Memory B cell (primary cell): ENCODE measurements around the gene PPM1A.

ENCODE experiments used
- ATAC-seq: fragments of 150-1000 bp; cut with Tn5 transposase; 2 replicates; pipeline ENCODE4 v1.10.0; 2021; ENCODE audit warnings: low read depth, mild to moderate bottlenecking, moderate library complexity
- DNase-seq, 2 donors: peaks; one replicate each; pipeline ENCODE4 v3.0.0; 2022; ENCODE audit warnings: low spot score in 2 of 2
- H3K27ac Mint-ChIP-seq: one replicate; pipeline ENCODE4 v1.8.0; 2022; ENCODE audit warnings: mild to moderate bottlenecking, moderate library complexity, mixed read lengths
- H3K27me3 Mint-ChIP-seq: one replicate; pipeline ENCODE4 v1.8.0; 2022; ENCODE audit warnings: mixed read lengths
- H3K36me3 Mint-ChIP-seq: one replicate; pipeline ENCODE4 v1.8.0; 2022; ENCODE audit warnings: mild to moderate bottlenecking, mixed read lengths
- H3K4me1 Mint-ChIP-seq: one replicate; pipeline ENCODE4 v1.8.0; 2022; ENCODE audit warnings: mixed read lengths
- H3K4me3 Mint-ChIP-seq: one replicate; pipeline ENCODE4 v1.8.0; 2022; ENCODE audit warnings: mild to moderate bottlenecking, moderate library complexity, mixed read lengths
- H3K9me3 Mint-ChIP-seq: one replicate; pipeline ENCODE4 v1.8.0; 2022; ENCODE audit warnings: mixed read lengths

The PPM1A gene

GRCh38 chr14:60248697-60249318 is at the start of gene PPM1A:
Gene PPM1A (plus strand): TSS chr14:60249221. CDS start chr14:60282704, 33,483 bp downstream.
- H3K27me3 Mint-ChIP-seq: no peaks in the 10 kb centered on the region
- DNase-seq (peak; percentile 85 to 94), ATAC-seq (peak; percentile 74)
- peaks cover 18% of the 10 kb centered on the region for H3K4me1 Mint-ChIP-seq
- H3K27ac Mint-ChIP-seq: peak within 1 kb of the TSS; percentile 99
- H3K4me3 Mint-ChIP-seq: peak within 1 kb of the TSS; percentile 95
- no peaks in the 10 kb centered on the region for H3K36me3 Mint-ChIP-seq
- H3K9me3 Mint-ChIP-seq: no peaks in the 10 kb centered on the region

- Mint-ChIP-seq H3K27me3 (peaks cover 8% of the 10 kb centered on the region), H3K36me3 (peaks cover 11% of the 10 kb centered on the region), H3K4me1 (peaks cover 7% of the 10 kb centered on the region), H3K4me3 (no peak overlapping the region), H3K9me3 (peaks cover 10% of the 10 kb centered on the region), H3K27ac (no peak overlapping the region)
- no peak for DNase-seq
- no peak for ATAC-seq
These were observed 49.7 kb upstream of the PPM1A start for GRCh38 chr14:60199321-60199720.

GRCh38 chr14:60204104-60204842 is 44.7 kb upstream of the PPM1A start:
- H3K27me3 Mint-ChIP-seq: peaks cover 19% of the 10 kb centered on the region

GRCh38 chr14:60204843-60205774 is 43.9 kb upstream of the PPM1A start:
- H3K27ac Mint-ChIP-seq: no peak overlapping the region
- ATAC-seq (peak; percentile 17), DNase-seq (no peak)
- H3K36me3 Mint-ChIP-seq: no peaks in the 10 kb centered on the region
- H3K4me1 Mint-ChIP-seq: peaks cover 12% of the 10 kb centered on the region
- H3K4me3 Mint-ChIP-seq: no peak overlapping the region
- H3K27me3 Mint-ChIP-seq: peaks cover 16% of the 10 kb centered on the region
- H3K9me3 Mint-ChIP-seq: no peaks in the 10 kb centered on the region

More at GRCh38 chr14:60204104-60204842, 44.7 kb upstream of the PPM1A start:
- ATAC-seq (peak; percentile 60), DNase-seq (no peak)
- H3K4me3 Mint-ChIP-seq: peak overlapping the region; percentile 4
- H3K27ac Mint-ChIP-seq: no peak overlapping the region
- H3K36me3 Mint-ChIP-seq: peaks cover 6% of the 10 kb centered on the region
- peaks cover 12% of the 10 kb centered on the region for H3K4me1 Mint-ChIP-seq
- peaks cover 6% of the 10 kb centered on the region for H3K9me3 Mint-ChIP-seq

GRCh38 chr14:60206249-60206670 is 42.8 kb upstream of the PPM1A start:
- Mint-ChIP-seq H3K4me3 (no peak overlapping the region), H3K27ac (no peak overlapping the region)
- no peak for ATAC-seq

GRCh38 chr14:60206837-60207533 is 42.0 kb upstream of the PPM1A start:
- Mint-ChIP-seq H3K27ac (no peak overlapping the region), H3K4me1 (peaks cover 12% of the 10 kb centered on the region), H3K9me3 (peaks cover 3% of the 10 kb centered on the region), H3K4me3 (no peak overlapping the region), H3K36me3 (no peaks in the 10 kb centered on the region), H3K27me3 (peaks cover 18% of the 10 kb centered on the region)
- no peak for ATAC-seq
- no peak for DNase-seq

More at GRCh38 chr14:60206249-60206670, 42.8 kb upstream of the PPM1A start:
- Mint-ChIP-seq H3K4me1 (peaks cover 12% of the 10 kb centered on the region), H3K27me3 (peaks cover 18% of the 10 kb centered on the region), H3K36me3 (no peaks in the 10 kb centered on the region), H3K9me3 (peaks cover 3% of the 10 kb centered on the region)
- DNase-seq: no peak

- ATAC-seq (no peak), DNase-seq (no peak)
- H3K36me3 Mint-ChIP-seq: no peaks in the 10 kb centered on the region
- H3K4me1 Mint-ChIP-seq: peaks cover 11% of the 10 kb centered on the region
- peaks cover 19% of the 10 kb centered on the region for H3K27me3 Mint-ChIP-seq
- H3K27ac Mint-ChIP-seq: no peak overlapping the region
- peaks cover 3% of the 10 kb centered on the region for H3K9me3 Mint-ChIP-seq
- no peak overlapping the region for H3K4me3 Mint-ChIP-seq
These were observed 38.3 kb upstream of the PPM1A start for GRCh38 chr14:60210703-60211102.

- Mint-ChIP-seq H3K36me3 (no peaks in the 10 kb centered on the region), H3K27ac (no peak overlapping the region), H3K4me1 (peaks cover 11% of the 10 kb centered on the region), H3K9me3 (peaks cover 3% of the 10 kb centered on the region), H3K4me3 (no peak overlapping the region), H3K27me3 (peaks cover 18% of the 10 kb centered on the region)
- no peak for ATAC-seq
- no peak for DNase-seq
These were observed 37.9 kb upstream of the PPM1A start for GRCh38 chr14:60211153-60211552.

- Mint-ChIP-seq H3K4me3 (no peak overlapping the region), H3K36me3 (no peaks in the 10 kb centered on the region), H3K4me1 (peaks cover 11% of the 10 kb centered on the region), H3K27me3 (peaks cover 11% of the 10 kb centered on the region), H3K27ac (peak overlapping the region; percentile 10), H3K9me3 (peaks cover 3% of the 10 kb centered on the region)
- DNase-seq (peak in 1 of 2 donors; percentile 37), ATAC-seq (peak; percentile 90)
These were observed 36.3 kb upstream of the PPM1A start for GRCh38 chr14:60212503-60213371.

GRCh38 chr14:60214003-60214402 is 35.0 kb upstream of the PPM1A start:
- ATAC-seq (no peak), DNase-seq (no peak)
- peaks cover 3% of the 10 kb centered on the region for H3K9me3 Mint-ChIP-seq
- H3K27ac Mint-ChIP-seq: no peak overlapping the region
- H3K4me3 Mint-ChIP-seq: no peak overlapping the region
- H3K4me1 Mint-ChIP-seq: peaks cover 11% of the 10 kb centered on the region
- no peaks in the 10 kb centered on the region for H3K36me3 Mint-ChIP-seq
- H3K27me3 Mint-ChIP-seq: peaks cover 13% of the 10 kb centered on the region

- DNase-seq: no peak
- H3K27ac Mint-ChIP-seq: no peak overlapping the region
These were observed 34.5 kb upstream of the PPM1A start for GRCh38 chr14:60214415-60215126.

GRCh38 chr14:60215127-60215444 is 33.9 kb upstream of the PPM1A start:
- H3K36me3 Mint-ChIP-seq: no peaks in the 10 kb centered on the region
- peaks cover 11% of the 10 kb centered on the region for H3K4me1 Mint-ChIP-seq
- peaks cover 3% of the 10 kb centered on the region for H3K9me3 Mint-ChIP-seq

More at GRCh38 chr14:60214415-60215126, 34.5 kb upstream of the PPM1A start:
- H3K9me3 Mint-ChIP-seq: peaks cover 3% of the 10 kb centered on the region
- no peak overlapping the region for H3K4me3 Mint-ChIP-seq
- ATAC-seq: no peak
- peaks cover 10% of the 10 kb centered on the region for H3K27me3 Mint-ChIP-seq
- H3K36me3 Mint-ChIP-seq: no peaks in the 10 kb centered on the region
- H3K4me1 Mint-ChIP-seq: peaks cover 11% of the 10 kb centered on the region

More at GRCh38 chr14:60215127-60215444, 33.9 kb upstream of the PPM1A start:
- DNase-seq (no peak), ATAC-seq (no peak)
- H3K27ac Mint-ChIP-seq: no peak overlapping the region
- peaks cover 10% of the 10 kb centered on the region for H3K27me3 Mint-ChIP-seq
- no peak overlapping the region for H3K4me3 Mint-ChIP-seq
